Psoas muscle (tissue), 8 donors: ENCODE measurements around the gene CRTAC1. TPM values are rescaled to one million over a fixed set of nuclear protein-coding genes. Genes with fewer than 3 reads are reported as not detected.
A peak's percentile ranks its signal among the peaks of the same experiment; 100 is the strongest.

Source experiments
- ATAC-seq, 4 donors: fragments of 200-7000 bp; cut with Tn5 transposase; one replicate each; pipeline ENCODE4 v1.9.1; 2020; ENCODE audit warnings: moderate library complexity in 3 of 4, mild to moderate bottlenecking in 2 of 4
- DNase-seq, 2 donors: peaks; one replicate each; pipeline ENCODE4 v3.0.0-alpha.2; 2020
- H3K27ac ChIP-seq: fragments of 200-600 bp; one replicate; pipeline ENCODE4 v1.8.0; 2022
- H3K27me3 ChIP-seq, 3 donors: fragments of 200-600 bp in 1 of 3; one replicate each; pipeline versions ENCODE4 v1.6.1 to v1.8.0; 2013 to 2022; ENCODE audit warnings: low read length in 2 of 3, mild to moderate bottlenecking in 2 of 3, moderate library complexity in 1 of 3; ENCODE audit not compliant: insufficient read depth in 3 of 3
- H3K36me3 ChIP-seq, 2 donors: fragments of 200-600 bp in 1 of 2; one replicate each; pipeline versions ENCODE4 v1.6.1 to v1.8.0; 2013 to 2022; ENCODE audit warnings: low read depth in 1 of 2, mild to moderate bottlenecking in 1 of 2, moderate library complexity in 1 of 2; ENCODE audit not compliant: insufficient read depth in 1 of 2
- H3K4me1 ChIP-seq: fragments of 200-600 bp; one replicate; pipeline ENCODE4 v1.8.0; 2022
- H3K4me3 ChIP-seq: fragments of 200-600 bp; one replicate; pipeline ENCODE4 v1.8.0; 2022; ENCODE audit warnings: mild to moderate bottlenecking
- H3K9me3 ChIP-seq: fragments of 200-600 bp; one replicate; pipeline ENCODE4 v1.8.0; 2022
- WGBS, 3 donors: extraction: QIAGEN DNeasy Blood & Tissue Kit; methylation state at CpG; one replicate each; pipeline versions ENCODE4 v1.1.6 to v1.1.7; 2013; 5-methylcytosine and 5-hydroxymethylcytosine counted together
- intact Hi-C, 2 donors: fragments of 100-400 bp; cut with DNase I; formaldehyde crosslinking; loops; one replicate each; pipeline versions ENCODE4 v1.11.0 to v1.14.2; 2022
- polyA plus RNA-seq, 3 donors: library from polyadenylated mRNA; stranded (reverse); fragments of 200-250 nt; gene quantifications; one replicate each; pipeline ENCODE4 v1.2.3, GENCODE V29; 2013
- total RNA-seq, 4 donors: library from RNA; stranded (reverse); fragmentation: NEBNext Ultra II Directional in 2 of 4; extraction: Animal tissue kit (Norgen Biotek cat#: 25700) in 2 of 4; gene quantifications; one replicate each; pipeline versions ENCODE4 v1.2.1 to v1.2.4, GENCODE V29; 2021 to 2023
- TF ChIP-seq, protein P1 (sequence below): fragments of 200-600 bp; IDR thresholded peaks from one replicate; pipeline ENCODE4 v1.8.0; 2022; ENCODE audit warnings: antibody characterized with exemption
- donor health status: healthy with polysubstance abuse.
- donor health status: DM: no; HTN: no; CAD: no; lungs with moderate emphysema.
- donor health status: Bipolar disorder and iron deficiency.
- donor health status: healthy.
- donor health status: DM: yes; HTN: yes; CAD: no.
- donor health status: DM: no; HTN: no; CAD: no.
- donor health status: DM: no; HTN: no; CAD: no.
- donor health status: DM: yes; HTN: yes; CAD: no.

Gene CRTAC1
- total and polyA plus RNA-seq, 7 donors, result 0.07 to 0.93 (median 0.30) TPM

DNA sequence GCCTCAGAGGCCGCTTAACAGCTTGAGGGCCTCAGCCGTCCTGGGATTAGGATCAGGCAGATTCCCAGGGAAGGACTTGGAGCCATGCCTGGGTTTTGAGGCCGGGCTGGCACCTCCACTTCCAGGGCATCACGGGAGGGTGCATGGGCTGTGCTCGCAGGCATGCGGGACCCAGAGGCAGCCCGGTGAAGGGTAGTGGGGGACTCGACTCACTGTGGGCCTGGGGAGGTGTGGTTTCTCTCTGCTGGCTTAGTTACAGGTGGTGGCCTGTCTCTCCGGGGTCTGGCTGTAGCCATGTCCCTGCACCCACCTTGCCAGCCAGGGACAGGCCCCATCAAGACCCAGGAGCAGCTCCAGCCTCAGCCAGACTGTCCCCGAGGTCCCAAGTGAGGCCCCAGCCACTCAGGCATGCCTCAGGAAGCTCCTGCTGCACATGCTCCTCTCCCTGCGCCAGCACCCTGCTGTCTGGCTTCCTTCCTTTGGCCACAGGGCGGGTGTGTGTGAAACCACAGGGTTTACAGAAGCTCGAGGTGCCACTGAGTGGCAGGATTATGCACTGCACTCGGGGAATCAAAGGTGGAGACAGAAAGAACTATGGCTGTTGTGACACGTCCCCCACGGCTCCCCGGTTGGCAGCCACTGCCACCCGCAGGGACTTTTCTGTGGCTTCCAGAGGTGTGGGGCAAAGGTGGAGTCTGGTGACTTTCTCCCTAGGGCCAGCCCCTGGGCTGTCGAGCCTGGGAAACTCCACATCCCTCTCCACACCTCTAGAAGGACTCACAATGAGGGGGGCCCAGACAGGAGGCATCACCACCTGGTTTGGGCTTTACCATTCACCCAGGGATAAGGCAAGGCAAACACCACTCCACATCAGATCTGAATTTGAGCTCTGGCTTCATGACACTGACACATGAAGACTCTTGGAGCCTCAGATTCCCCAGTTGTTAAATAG lies 161.1 kb downstream of the CRTAC1 start:
- intact Hi-C loops, result loop anchor here (1.0 kb wide), 2 partner anchors 77 to 110 kb away; no protein-coding TSS in a partner anchor
- TF ChIP-seq, protein P1, sequence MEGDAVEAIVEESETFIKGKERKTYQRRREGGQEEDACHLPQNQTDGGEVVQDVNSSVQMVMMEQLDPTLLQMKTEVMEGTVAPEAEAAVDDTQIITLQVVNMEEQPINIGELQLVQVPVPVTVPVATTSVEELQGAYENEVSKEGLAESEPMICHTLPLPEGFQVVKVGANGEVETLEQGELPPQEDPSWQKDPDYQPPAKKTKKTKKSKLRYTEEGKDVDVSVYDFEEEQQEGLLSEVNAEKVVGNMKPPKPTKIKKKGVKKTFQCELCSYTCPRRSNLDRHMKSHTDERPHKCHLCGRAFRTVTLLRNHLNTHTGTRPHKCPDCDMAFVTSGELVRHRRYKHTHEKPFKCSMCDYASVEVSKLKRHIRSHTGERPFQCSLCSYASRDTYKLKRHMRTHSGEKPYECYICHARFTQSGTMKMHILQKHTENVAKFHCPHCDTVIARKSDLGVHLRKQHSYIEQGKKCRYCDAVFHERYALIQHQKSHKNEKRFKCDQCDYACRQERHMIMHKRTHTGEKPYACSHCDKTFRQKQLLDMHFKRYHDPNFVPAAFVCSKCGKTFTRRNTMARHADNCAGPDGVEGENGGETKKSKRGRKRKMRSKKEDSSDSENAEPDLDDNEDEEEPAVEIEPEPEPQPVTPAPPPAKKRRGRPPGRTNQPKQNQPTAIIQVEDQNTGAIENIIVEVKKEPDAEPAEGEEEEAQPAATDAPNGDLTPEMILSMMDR, result peak; percentile 89
- no peaks in the 10 kb centered on the region for H3K9me3 ChIP-seq
- ATAC-seq, result peak; percentile 96 to 99 (median 98)
- peaks cover 0 to 11% (median 4%) of the 10 kb centered on the region in 3 donors for H3K27me3 ChIP-seq
- WGBS, 3 donors, result 4 to 14% (median 10%) methylated on average over 19 of the region's 19 CpGs
- no peak overlapping the region for H3K4me3 ChIP-seq
- peaks cover 12% of the 10 kb centered on the region for H3K4me1 ChIP-seq
- H3K36me3 ChIP-seq, result peaks cover 0 to 8% of the 10 kb centered on the region in 2 donors
- H3K27ac ChIP-seq, result no peak overlapping the region
- DNase-seq, result peak; percentile 81 to 92

DNA sequence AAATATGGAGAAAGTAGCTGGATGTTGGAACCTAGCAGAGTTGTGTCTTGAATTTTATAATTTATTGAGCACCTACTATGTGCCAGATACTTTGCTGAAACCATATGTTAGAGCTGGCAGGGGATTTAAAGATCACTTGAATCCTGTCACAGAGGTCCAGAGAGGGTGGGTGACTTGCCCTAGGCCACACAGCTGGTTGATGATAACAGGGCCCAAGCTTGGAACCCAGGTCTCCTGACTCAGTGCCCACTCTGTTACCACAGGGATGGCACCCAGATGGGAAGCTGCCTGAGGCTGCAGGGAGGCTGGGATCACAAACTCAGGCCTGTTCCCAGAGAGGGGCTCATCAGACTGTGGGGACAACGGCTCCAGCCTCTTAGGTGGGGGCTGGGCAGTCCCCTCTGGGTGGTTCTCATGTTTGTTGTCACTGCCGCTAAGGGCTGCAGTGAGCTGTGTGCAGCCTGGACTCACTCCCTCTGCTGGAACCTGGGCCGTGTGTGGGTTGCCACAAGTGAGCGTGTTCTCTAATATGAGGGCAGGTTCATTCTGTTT lies 162.2 kb downstream of the CRTAC1 start:
- ATAC-seq, result no peak
- H3K9me3 ChIP-seq, result no peaks in the 10 kb centered on the region
- H3K36me3 ChIP-seq, result peaks cover 0 to 17% of the 10 kb centered on the region in 2 donors
- TF ChIP-seq, protein P1, result no peak
- 69 to 88% (median 70%) methylated on average over 4 of the region's 4 CpGs for WGBS, 3 donors
- peaks cover 0 to 6% (median 4%) of the 10 kb centered on the region in 3 donors for H3K27me3 ChIP-seq
- no peak overlapping the region for H3K4me3 ChIP-seq
- no peak for DNase-seq
- H3K27ac ChIP-seq, result no peak overlapping the region
- peaks cover 12% of the 10 kb centered on the region for H3K4me1 ChIP-seq
- intact Hi-C loops, result no loop called here

DNA sequence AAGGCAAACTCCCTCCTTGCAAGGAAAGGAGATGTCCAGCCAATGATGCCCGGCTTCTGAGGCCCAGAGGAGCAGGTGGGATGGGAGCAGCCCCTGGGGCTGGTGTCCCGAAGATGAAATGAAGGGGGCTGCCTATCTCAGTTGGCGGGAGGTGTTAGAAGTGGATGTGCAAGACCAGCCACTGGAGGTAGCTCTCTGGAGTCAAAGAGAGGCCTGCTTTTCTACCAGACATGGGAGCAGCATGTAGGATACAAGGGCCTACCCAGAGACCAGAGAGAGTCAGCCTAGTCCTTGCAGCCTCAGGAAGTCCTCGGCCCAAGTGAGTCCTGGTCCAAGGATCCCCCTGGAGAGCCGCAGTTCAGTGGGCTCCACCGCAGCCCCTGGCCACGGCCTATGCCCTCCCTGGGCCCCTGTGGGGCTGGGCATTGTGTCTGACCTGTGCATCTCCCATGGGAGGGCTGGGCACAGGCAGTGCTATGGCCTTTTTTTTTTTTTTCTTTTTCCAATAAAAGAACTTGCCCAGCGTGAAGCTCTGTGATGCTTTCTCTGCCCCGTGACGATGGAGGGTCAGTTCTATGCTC lies 163.1 kb downstream of the CRTAC1 start:
- peaks cover 0 to 6% (median 4%) of the 10 kb centered on the region in 3 donors for H3K27me3 ChIP-seq
- intact Hi-C loops, result no loop called here
- DNase-seq (no peak), ATAC-seq (no peak)
- H3K4me3 ChIP-seq, result no peak overlapping the region
- no peak overlapping the region for H3K27ac ChIP-seq
- WGBS, 3 donors, result 83 to 91% (median 90%) methylated on average over 9 to 10 of the region's 10 CpGs
- TF ChIP-seq, protein P1, result no peak
- peaks cover 0 to 17% of the 10 kb centered on the region in 2 donors for H3K36me3 ChIP-seq
- H3K4me1 ChIP-seq, result peaks cover 12% of the 10 kb centered on the region
- no peaks in the 10 kb centered on the region for H3K9me3 ChIP-seq

DNA sequence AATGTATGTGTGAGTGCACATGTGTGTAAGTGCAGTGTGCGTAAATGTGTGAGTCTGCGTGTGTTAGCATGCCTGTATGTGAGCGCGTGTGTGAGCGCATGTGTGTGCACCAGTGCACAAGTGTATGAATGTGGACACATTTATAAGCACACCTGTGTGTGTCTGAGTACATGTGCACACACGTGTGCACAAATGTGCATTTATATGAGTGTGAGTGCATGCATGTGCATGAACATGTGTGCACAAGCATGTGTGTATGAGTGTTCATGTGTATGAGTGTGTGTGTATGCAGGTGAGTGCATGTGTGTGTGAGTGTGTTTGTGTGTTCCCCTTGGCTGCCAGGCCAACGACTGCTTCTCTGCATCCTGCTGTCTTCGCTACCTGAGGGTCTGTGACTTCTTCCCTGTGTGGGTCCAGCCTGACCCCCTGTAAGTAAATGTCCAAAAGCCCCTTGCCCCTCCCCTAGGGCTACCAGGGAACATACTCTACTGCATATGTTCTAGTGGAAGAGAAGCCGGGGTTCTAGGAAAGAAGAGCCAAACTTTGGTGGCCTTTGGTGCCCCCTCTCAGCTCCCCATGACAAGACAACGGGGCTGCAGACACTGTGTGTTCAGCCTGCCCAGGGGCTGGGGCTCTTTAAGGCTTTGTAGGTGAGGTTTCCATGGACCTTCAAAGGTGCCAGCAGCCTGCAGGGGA lies 163.7 kb downstream of the CRTAC1 start:
- intact Hi-C loops, result no loop called here
- ATAC-seq, result no peak

More for the DNA sequence above, 163.7 kb downstream of the CRTAC1 start:
- no peak for DNase-seq
- H3K9me3 ChIP-seq, result no peaks in the 10 kb centered on the region
- peaks cover 12% of the 10 kb centered on the region for H3K4me1 ChIP-seq
- WGBS, 3 donors, result 93 to 95% (median 94%) methylated on average over 10 of the region's 10 CpGs
- TF ChIP-seq, protein P1, result no peak
- H3K4me3 ChIP-seq, result no peak overlapping the region
- H3K27me3 ChIP-seq, result peaks cover 0 to 6% (median 4%) of the 10 kb centered on the region in 3 donors
- peaks cover 0 to 17% of the 10 kb centered on the region in 2 donors for H3K36me3 ChIP-seq
- H3K27ac ChIP-seq, result no peak overlapping the region
